Measurements from ENCODE around the gene KCNS1.

Gene KCNS1

GRCh38 chr20:45047581-45048119, 53.3 kb downstream of the KCNS1 start:
- no peak for DNase-seq

GRCh38 chr20:45044601-45045000, 56.3 kb downstream of the KCNS1 start:
- DNase-seq: no peak

- peak; percentile 49 for DNase-seq
Measured at GRCh38 chr20:45044084-45044573, 56.8 kb downstream of the KCNS1 start.

GRCh38 chr20:45042978-45043377, 57.9 kb downstream of the KCNS1 start:
- no peak for DNase-seq
